Measurements from ENCODE around the gene PAGE2. TPM values are rescaled to one million over a fixed set of nuclear protein-coding genes. Genes with fewer than 3 reads are reported as not detected.
"Not testable (repeated sequence)": the region's sequence is repeated elsewhere in the genome, so short reads cannot be mapped to it uniquely, and the experiment has no call there.

Gene PAGE2
- total RNA-seq, 1 donor from 2014 or later = not detected

DNA sequence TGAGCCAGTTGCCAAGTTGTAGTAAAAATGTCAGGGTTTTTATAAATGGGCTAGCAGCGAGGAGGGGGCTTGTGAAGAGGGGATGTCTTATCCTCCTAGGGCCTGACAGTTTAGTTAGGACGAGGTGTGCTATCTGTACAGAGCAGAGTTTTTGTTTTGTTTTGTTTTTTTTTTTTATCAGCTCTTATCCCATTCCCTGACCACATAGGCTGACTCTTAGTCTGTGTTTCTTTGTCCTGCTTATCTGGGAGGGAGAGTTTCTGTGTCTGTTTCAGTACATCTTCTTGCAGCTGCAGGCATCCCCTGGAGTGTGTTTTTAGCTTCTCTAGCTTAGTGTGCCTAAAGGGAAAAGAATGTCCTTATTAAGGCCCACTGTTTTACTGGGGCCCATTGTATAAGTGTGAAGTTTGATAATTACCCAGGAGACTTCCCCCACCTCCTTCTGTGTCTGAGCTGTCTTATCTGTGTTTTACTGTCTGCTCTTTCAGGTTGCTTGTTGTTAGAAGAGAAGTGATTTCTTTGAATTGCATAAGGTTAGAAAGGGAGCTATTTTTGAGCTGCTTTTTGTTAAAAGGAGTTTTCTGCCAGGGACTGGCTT lies 32.0 kb downstream of the PAGE2 start:
- FAIRE-seq = no peak
- DNase-seq (ENCODE audit: low spot score in 2 of 2) = no peak

DNA sequence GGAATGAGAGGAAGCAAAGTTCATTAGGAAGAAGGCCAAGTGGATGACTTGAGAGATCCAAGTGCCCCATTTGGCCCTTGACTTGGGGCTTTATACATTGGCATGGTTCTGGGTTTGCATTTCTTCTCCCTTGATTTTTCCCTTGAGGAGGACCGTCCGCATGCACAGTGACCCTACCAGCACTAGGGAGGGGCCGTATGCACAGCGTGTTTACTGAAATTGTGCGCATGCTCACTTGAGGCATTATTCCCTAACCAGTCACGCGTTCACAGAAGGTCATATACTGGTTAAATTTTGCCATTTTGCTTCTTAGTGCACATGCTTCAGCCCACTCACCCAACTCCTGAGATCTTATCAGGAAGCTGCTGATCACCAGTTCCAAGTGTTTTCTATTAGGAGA lies 35.1 kb downstream of the PAGE2 start:
- no peak for FAIRE-seq
- no peak for DNase-seq (ENCODE audit: low spot score in 2 of 2)

- FAIRE-seq = no peak
- no peak for DNase-seq (ENCODE audit: low spot score in 2 of 2)
Measured at GRCh38 chrX:55127692-55128091, 38.9 kb downstream of the PAGE2 start.

GRCh38 chrX:55129361-55129760 lies 40.5 kb downstream of the PAGE2 start:
- no peak for DNase-seq (ENCODE audit: low spot score in 2 of 2)
- no peak for FAIRE-seq

GRCh38 chrX:55130481-55130880 lies 41.7 kb downstream of the PAGE2 start:
- no peak for DNase-seq (ENCODE audit: low spot score in 2 of 2)
- FAIRE-seq = no peak

DNA sequence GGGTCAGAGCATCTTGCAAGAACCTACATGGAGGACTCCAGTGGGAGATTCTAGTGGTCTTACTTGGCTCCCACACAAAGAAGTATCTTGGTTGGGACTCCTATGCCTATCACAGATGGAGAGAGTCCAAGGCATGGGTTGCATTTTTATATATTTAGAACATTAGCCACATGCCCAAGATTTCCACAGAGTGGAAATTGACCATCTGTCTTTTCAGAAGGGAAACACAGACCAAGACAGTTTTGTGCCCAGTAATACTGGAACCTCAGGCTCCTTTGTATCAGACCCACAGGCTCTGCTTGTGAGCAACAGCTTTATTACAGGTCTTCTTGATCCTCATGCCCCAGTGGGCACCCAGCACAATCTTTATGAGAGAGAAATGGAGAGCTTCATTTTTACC lies 43.6 kb downstream of the PAGE2 start:
- DNase-seq (ENCODE audit: low spot score in 2 of 2) = no peak

DNA sequence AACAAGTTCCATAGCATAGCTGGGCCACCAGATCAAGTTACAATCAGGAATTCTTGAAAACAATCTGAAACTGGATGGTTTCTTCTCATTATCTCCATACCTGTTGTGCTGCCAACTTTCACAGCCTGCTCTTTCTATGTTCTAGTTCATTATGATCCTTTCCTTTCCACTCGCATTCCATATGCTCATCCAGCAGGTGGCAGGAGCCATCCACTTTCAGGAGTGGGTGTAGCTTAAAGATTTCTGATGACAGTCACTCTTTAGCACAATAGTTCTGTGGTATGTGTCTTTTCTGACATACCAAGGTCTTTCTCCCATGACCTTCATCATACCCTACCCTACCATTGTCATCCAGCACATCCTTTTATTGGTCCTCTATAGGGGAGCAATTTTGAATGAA lies 46.4 kb downstream of the PAGE2 start:
- FAIRE-seq (no peak), DNase-seq (ENCODE audit: low spot score in 2 of 2) (peak in 1 of 2 donors; percentile 6)

More for the DNA sequence above, 43.6 kb downstream of the PAGE2 start:
- FAIRE-seq = no peak

GRCh38 chrX:55140800-55141199 lies 52.0 kb downstream of the PAGE2 start:
- not testable (repeated sequence) for DNase-seq (ENCODE audit: low spot score in 2 of 2); FAIRE-seq

Other genes starting within 250 kb of the PAGE2 start
- 78.3 TPM for gene TRO, start 168.2 kb upstream of the PAGE2 start, total RNA-seq
- gene PFKFB1, start 94.8 kb upstream of the PAGE2 start, total RNA-seq = 0.41 TPM
- 1.6 TPM for gene APEX2, start 88.7 kb upstream of the PAGE2 start, total RNA-seq
- 50.1 TPM for gene ALAS2, start 58.0 kb upstream of the PAGE2 start, total RNA-seq
- not detected for gene PAGE2B, start 14.0 kb upstream of the PAGE2 start, total RNA-seq
- not detected for gene PAGE5, start 131.3 kb downstream of the PAGE2 start, total RNA-seq
- gene PAGE3, start 175.9 kb downstream of the PAGE2 start, total RNA-seq = not detected

Measured in frontal cortex (tissue), 4 donors.